GM18511 (cell line): ENCODE results near the gene CTNNA3.
"Not testable (repeated sequence)": the region's sequence is repeated elsewhere in the genome, so short reads cannot be mapped to it uniquely, and the experiment has no call there.

Source experiments
- ATAC-seq: cut with Tn5 transposase; IDR thresholded peaks from one replicate; pipeline ENCODE4 v1.9.1; 2021; ENCODE audit warnings: mild to moderate bottlenecking, moderate library complexity; ENCODE audit not compliant: unreplicated experiment

The CTNNA3 gene

DNA sequence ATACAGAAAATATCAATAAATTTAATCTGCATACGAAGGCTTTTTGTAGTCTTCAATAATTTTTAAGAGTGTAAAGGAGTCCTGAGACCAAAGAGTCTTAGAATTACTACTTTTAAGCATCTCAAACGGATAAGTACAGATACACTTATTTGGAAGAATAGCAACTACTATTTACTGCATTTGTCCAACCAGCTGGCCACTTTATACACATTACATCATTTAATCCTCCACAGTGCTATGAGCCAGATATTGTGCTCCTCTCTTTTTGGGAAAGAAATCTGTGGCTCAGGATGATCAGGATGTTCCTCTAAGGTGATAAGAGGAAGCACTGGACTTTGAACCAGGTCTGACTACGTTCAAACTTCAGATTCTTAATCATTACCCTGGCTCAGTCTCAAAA lies 1358.8 kb downstream of the CTNNA3 start:
- ATAC-seq, result no peak

DNA sequence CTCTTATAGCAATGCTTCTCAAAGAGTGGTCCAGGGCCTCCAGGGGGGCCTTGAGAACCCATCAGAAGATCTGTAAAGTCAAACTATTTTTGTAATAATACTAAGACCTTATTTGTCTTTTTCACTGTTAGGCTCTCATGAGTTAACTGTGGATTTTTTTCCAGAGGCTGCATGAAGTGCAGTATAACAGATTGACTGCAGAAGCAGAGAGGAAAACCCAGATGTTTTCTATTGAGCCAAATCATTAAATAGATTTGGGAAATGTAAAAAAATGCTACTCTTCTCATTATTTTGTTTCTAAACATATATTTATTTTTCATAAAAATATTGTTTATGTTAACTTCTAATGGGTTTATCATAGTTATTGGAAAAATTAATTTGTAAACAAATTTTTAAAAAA lies 1359.2 kb downstream of the CTNNA3 start:
- no peak for ATAC-seq

DNA sequence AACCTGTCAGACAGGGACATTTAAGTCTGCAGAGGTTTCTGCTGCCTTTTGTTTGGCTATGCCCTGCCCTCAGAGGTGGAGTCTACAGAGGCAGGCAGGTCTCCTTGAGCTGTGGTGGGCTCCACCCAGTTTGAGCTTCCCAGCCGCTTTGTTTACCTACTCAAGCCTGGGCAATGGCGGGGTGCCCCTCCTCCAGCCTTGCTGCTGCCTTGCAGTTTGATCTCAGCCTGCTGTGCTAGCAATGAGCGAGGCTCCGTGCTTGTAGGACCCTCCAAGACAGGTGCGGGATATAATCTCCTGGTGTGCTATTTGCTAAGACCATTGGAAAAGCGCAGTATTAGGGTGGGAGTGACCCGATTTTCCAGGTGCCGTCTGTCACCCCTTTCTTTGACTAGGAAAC lies 1360.2 kb downstream of the CTNNA3 start:
- ATAC-seq, result not testable (repeated sequence)

DNA sequence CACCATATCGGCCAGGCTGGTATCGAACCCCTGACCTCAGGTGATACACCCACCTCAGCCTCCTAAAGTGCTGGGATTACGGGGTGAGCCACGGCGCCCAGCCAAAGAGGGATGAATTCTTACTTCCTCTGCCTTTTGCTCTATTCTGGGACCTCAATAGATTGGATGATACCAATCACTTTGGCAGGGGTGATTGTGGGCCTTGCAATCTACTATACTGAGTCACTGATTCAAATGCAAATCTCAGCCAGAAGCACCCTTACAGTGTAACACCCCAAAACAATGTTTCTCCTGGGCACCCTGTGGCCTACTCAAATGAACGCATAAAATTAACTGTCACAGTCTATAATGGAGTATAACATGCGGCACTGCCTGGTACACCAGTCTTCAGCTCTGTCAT lies 1366.8 kb downstream of the CTNNA3 start:
- no peak for ATAC-seq

DNA sequence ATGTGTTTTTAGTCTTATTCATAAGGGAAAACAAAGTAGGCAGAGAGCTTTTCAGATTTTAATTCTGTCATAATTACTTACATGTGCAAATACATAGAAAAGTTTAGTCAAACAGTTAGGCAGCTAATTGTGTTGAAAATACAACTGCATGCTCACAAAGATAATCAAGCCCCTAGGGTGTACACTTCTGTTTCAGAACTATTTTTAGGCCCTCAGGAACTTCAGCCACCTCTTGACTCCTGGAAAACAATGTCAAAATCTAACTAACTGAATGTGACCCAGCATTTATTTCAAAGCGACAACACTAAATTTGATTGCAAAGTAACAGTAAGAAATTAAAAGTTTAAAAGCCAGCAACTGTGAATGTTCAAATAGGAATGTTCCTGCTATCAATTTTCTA lies 1369.1 kb downstream of the CTNNA3 start:
- ATAC-seq, result no peak

DNA sequence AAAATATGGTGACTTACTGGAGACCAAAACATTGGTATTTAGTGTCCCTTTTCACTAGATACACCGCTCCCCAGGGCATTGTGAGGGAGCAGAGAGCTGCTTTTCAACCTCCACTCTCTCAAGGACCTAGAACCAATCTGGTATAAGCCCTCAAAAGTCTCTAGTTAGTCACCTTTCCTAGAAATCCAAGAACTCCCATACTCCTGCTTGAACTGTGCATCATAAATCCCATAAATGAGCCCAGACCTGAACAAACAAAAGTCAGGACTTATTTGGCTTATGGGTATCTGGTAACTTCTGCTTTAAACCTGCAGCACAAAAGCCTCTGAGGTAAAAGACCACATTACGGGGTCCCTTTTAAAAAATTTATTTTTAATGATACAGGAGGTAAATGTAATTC lies 1373.2 kb downstream of the CTNNA3 start:
- ATAC-seq, result no peak

DNA sequence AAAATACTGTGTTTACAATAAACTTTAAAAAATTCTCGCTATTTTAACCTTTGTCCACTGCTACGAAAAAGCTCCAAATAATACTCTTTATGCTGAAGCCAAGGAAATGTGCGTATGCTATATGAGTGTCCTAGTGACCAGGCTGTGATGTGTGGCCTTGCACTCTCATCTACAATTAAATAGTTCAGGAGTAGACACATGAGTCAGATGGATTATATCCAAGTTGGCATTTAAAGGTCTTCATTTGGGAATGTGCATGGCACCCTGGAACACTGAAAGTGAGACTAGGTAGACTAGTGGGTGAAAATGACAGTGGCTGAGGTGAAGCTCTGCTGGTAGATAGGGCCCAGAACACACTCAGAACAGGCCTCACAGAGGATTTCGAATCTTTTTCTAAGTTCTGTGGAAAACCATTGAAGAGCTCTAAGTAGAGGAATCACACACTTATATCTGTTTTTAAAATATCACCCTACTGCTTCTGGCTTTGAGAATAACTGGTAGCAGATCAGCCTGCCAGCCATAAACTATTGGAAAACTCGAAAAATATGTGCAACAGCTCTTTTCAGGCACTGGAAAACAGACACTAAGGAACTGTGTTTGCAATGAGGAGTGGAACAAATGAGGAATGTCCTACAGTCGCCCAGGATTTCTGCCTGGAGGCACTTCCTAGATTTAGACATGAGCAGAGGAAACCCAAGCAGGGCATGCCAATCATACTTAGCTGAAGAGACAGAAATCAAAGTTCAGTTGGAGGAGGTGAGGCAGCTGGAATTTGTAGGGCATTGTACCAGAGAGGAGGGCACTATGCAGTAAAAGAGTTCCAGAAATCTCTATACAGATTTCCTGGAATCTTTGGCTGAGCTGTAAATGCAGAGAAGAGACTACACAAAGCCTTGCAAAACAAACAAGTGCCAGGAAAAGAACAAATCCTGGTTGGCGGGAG lies 1374.0 kb downstream of the CTNNA3 start:
- ATAC-seq, result no peak

DNA sequence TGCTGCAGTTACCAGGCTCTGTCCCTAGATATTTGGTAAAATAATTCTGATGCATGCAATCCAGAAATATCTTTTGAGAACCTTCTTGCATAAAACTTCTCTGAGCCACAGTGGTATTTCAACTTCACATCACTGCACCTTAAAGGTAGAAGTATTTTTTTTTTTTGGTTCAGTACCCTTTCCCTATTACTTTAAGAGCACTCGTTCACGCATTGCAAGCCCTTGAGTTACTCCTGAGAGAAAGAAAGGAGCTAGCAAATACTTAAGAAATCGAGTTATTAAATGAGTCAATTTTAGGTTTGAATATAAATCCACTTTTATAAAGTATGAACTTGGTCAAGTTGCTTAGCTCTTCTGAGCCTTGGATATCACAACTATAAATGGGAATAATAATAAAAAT lies 1377.2 kb downstream of the CTNNA3 start:
- no peak for ATAC-seq

DNA sequence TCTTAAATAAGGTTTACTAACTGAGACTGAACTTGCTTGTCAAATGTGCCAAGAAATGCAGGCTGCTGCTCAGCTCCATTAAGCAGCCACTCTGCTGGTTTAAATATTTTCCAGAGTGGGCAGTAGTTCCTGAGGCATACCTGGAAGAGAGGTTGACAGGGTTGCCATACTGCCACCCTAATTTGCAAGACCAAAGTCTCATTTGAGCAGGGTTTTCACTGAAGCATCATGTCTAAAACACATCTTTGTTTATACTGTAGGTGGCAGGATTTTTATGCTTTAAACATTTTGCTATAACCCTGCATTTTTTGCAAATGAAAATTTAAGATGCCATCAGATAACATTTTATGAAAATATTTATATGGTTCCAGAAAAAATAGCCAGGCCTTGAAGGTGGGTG lies 1388.2 kb downstream of the CTNNA3 start:
- ATAC-seq, result no peak

DNA sequence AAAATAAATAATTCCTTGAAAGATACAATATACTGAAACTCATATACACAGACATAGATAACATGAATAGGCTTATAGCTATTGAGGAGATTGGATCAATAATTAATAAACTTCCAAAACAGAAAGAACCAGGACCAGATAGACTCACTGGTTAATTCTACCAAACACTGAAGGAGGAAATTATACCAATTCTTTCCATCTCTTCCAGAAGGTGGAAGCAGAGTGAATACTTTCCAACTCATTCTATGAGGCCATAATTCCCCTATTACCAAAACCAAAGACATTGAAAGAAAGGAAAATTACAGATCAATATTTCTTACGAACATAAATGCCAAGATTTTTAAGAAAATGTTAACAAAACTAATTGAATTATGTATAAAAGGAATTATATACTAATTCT lies 1394.9 kb downstream of the CTNNA3 start:
- no peak for ATAC-seq

DNA sequence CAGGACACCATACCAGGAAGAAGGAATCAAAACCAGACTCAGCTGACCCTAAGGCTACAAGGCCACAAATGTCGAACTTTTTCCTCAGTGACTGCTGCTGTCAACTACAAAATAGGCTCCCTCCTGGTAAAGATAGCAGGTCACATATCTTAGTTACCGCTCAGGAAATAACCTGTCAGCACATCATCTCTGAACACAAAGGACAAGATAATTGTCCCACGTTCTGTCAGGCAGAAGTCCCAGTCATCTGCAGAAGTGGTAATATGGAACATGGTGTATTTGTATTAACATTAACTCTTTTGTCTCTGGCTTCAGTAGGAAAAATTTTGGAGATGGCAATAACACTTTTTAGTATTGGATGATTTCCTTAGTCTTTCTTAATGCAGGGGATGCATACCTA lies 1400.4 kb downstream of the CTNNA3 start:
- no peak for ATAC-seq

DNA sequence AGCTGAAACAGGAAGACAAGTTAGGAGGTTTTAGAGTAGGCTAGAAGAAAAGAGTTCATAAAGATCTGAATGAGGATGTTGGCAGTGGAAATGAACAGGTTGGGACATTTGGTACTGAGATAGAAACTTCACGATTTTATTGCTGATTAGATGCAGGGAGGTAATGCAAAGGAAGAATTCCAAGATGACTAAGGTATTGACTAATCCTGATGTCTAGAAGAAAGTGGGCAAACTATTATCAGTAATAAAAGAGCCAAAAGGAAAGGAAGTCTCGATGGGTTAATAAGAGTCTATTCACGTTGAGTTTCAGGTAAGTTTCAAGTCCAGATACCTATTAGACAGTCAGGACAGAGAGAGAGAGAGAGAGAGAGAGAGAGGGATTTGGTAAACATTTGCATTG lies 1401.5 kb downstream of the CTNNA3 start:
- no peak for ATAC-seq

DNA sequence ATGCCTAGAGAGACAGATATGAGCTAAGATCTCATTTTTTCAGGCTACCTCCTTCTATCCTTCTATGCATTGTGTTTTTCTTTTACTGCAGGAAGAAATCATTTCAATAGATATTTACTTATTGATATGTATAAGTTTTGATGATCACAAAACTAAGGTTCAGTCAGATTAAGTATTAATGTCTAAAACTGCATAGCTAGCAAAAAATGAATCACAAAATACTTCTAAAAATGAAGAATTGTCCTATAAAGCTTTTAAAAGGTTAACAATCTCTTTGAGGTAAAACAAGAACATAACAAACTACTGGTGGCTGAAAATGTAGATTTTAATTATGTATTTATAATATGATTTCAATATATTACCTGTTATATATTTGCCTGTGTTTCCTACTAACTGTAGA lies 1403.1 kb downstream of the CTNNA3 start:
- ATAC-seq, result no peak

DNA sequence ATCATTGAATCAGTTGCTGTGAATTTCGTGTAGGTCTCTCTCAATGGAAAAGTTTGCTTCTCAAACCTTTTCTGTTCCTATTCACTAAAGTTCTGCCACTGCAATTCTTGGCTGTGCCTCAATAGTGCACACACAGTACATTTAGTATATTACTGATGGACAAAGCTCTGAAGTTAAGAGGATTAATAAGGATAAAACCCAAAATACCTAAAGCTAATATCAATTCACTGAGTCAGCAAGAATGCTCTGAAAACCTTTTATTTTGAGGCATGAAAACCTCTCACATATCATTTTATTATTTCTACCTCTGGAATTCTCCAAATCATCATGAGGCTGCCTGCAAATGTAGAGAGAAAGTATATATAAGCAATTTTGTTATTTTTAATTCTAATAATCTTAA lies 1403.5 kb downstream of the CTNNA3 start:
- ATAC-seq, result no peak

DNA sequence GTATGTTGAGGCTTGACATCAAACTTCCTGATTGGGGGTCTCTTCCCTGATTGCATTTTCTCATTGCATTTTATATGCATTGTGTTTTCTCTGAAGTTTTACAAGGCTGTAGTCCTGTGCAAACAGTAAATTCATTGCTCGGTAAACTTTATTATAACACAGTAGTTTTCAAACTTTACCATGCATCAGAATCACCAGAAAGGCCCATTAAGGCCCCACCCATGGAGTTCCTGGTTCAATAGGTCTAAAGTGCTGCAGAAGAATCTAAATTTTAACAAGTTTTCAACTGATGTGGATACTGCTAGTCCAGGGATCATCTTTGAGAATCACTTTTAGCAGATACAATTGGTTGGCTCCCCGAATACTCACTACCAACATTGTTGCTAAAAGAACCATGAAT lies 1404.9 kb downstream of the CTNNA3 start:
- ATAC-seq, result no peak

DNA sequence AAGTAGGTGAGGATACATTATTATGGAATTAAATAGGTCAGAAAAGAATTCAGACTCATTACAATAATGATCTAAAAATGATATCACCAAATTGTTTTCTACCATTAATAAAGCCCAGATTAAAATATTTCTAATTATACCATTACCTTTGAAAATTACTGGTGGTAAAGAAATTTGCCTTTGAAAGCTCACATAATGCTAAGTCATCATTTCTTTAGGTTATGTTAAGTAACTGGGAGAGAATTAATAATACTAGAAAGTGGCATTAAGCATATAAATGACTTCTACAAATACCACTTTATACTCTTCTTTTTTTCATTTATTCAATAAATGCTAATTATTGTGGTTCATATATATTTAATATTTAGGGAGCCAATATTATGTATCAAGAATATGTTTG lies 1411.4 kb downstream of the CTNNA3 start:
- ATAC-seq, result no peak

DNA sequence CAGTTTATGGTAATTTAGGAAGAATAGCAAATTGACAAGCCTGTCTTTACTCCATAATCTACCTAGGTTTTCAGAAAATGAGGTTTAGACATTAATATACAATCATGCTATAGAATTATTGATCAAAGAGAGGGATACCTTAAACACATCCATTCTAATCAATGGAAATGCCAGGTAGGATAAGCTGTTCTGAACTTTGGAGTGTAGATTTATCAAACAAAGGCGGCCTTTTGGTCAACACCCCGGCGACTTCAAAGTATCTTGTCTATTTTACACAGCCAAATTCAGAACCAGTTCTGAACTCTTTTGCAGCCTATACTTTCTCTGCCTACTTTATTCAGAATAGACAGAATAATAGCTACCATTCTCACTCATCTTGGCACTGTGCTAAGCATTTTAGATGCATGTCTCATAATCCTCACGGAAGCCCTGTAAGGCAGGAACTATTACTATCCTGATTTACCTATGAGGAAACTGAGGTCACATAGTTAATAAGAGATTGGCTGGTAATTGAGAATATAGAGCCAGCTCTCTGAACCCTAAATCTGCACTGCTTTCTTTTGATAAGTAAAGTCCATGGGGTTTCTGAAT lies 1412.0 kb downstream of the CTNNA3 start:
- ATAC-seq, result no peak

DNA sequence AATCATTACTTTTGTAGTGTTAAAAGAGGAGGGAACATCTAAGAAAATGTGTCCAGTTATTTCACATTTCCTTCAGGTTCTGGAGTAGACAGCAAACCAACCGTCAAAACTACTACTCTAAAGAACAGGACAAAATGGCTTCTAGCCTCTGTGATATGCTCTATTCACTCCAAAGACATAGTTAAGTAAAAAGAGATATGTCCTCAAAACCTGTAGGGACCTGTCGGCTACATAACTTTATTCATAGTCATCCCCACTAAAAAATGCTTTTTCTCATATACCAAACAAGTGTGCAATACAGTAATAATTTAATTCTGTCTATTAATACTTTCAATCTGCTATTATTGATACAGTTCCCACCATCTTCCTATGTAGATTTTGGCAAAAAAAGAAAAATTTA lies 1412.9 kb downstream of the CTNNA3 start:
- no peak for ATAC-seq

DNA sequence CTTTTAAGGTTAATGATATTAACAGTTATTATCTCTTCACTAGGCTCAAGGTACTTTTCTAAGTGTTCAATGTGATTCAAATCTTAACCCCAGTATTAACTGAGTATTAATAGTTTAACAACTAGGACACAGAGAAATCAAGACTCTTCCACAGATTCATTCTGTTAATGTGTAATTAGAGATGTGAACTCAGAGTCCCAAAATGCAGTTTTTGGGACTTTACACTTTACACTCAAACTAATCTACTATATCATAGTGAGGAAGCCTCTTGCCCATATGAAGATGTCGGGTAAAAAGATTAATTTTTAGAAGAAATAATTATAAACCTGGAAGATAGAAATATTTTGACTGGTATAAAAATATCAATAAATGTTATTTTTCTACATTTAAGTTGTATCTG lies 1414.7 kb downstream of the CTNNA3 start:
- ATAC-seq, result no peak

DNA sequence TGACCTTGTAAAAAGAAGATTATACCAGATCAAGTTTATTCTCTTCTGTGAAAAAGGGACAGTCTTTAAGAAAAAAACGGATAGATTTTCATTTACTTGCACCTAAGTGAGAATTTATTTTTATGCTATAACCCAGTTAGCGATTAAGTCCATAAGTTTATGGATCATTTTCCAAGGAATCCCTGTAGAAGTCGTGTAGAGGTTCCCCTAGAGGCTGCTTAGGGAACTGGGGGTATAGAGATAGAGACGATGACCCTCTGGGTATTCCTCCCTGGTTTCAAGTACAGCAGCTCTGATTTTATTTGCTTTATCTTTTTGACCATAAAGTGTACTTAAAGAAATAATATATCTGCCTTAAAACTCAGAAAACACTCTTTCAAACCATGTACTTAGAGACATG lies 1418.5 kb downstream of the CTNNA3 start:
- ATAC-seq, result no peak

DNA sequence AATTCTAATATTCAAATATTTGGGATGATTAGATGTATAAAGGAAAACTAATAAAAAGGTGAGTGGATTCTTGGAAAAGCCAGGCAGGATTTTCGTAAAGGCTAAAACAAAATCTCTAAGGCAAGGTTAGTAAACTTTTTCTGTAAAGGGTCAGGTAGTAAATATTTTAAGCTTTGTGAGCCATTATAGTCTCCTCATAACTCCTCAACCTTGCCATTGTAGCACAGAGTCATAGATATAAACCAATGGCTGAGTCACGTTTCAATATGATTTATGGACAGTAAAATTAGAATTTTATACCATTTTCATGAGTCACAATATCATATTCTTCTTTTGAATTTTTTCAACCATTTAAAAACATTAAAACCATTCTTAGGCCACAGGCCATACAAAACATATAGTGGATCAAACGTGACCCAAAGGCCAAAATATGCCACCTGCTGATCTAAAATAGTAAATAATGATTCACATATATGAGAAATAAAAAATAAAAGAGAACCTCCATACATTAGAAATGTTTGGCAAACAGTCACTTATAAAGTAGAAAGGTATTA lies 1422.0 kb downstream of the CTNNA3 start:
- ATAC-seq, result no peak

DNA sequence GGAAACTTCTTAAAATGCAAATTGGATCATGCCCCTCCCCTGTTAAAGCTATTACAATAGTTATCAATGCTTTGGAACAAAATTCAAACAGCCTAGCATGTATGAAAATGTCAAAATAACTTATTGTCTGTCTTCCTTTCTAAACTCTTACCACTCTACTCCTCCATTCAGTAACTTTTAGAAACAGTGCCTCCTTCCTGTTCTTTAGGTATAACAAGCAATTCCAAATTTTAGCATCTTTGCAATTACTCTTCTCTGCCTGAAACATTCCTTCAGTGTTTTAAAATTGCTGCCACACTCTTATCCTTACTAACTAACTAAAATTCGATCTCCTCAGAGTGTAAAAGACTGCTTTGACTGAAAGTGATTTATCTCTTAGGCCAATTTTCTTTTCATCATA lies 1430.6 kb downstream of the CTNNA3 start:
- ATAC-seq, result no peak
